Measurements from ENCODE around the gene HEXD.
"Not testable (repeated sequence)": the region's sequence is repeated elsewhere in the genome, so short reads cannot be mapped to it uniquely, and the experiment has no call there.

The HEXD gene

DNA sequence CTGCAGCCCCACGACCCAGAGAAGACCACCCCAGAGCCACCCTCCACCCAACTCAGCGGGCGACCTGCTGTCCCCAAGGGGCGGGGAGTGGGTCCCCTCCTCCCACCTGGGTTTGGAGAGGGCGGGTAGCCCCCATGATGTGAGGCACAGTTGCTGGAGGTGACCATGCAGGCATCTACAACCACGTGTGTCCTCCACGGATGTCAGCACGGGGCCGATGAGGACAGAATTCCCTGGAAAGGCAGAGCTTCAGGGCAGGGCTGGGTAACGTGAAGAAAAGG, 39.5 kb upstream of the HEXD start:
- FAIRE-seq, result no peak
- DNase-seq (ENCODE audit: insufficient read length, low spot score), result no peak
- TF ChIP-seq, protein P1, sequence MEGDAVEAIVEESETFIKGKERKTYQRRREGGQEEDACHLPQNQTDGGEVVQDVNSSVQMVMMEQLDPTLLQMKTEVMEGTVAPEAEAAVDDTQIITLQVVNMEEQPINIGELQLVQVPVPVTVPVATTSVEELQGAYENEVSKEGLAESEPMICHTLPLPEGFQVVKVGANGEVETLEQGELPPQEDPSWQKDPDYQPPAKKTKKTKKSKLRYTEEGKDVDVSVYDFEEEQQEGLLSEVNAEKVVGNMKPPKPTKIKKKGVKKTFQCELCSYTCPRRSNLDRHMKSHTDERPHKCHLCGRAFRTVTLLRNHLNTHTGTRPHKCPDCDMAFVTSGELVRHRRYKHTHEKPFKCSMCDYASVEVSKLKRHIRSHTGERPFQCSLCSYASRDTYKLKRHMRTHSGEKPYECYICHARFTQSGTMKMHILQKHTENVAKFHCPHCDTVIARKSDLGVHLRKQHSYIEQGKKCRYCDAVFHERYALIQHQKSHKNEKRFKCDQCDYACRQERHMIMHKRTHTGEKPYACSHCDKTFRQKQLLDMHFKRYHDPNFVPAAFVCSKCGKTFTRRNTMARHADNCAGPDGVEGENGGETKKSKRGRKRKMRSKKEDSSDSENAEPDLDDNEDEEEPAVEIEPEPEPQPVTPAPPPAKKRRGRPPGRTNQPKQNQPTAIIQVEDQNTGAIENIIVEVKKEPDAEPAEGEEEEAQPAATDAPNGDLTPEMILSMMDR (IDR thresholded peaks at IDR 0.05; ENCODE audit: insufficient read depth, missing control alignments), result no peak

DNA sequence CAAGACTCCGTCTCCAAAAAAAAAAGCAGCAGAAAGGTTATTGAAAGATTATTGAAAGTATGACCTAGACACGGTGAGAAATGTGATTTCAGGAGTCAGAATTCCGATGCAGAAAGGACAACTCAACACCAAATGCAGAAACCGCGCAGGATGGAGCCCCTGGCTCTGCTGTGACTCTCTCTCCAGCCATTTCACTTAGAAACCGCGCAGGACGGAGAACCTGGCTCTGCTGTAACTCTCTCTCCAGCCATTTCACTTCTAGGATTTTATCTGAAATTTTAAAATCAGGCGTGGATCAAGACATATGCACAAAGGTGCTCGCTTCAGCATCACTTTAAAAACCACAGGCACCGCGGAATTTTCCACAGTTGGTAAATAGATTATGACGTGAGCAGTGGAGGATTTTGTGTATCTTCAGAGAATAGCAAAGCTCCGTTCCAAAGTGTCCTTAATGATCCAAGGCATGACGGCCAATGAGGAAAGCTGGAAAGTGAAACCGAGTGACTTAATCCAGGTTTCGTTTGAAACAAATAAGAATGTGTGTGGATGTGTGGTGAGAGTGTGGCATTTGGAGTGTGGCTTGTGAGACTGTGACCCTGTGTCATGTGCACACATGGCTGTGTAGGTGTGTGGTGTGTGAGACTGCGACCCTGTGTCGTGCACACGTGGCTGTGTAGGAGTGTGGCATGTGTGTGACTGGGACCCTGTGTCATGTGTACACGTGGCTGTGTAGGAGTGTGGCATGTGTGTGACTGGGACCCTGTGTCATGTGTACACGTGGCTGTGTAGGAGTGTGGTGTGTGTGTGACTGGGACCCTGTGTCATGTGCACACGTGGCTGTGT, 37.1 kb upstream of the HEXD start:
- FAIRE-seq, result no peak
- no peak for DNase-seq (ENCODE audit: insufficient read length, low spot score)
- TF ChIP-seq, protein P1 (IDR thresholded peaks at IDR 0.05; ENCODE audit: insufficient read depth, missing control alignments), result no peak

DNA sequence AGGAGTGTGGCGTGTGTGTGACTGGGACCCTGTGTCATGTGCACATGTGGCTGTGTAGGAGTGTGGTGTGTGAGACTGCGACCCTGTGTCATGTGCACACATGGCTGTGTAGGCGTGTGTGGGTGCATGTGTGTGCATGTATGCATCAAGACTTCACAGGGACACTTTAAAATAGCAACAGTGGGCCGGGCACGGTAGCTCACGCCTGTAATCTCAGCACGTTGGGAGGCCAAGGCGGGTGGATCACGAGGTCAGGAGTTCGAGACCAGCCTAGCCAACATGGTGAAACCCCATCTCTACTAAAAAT, 36.5 kb upstream of the HEXD start:
- not testable (repeated sequence) for DNase-seq (ENCODE audit: insufficient read length, low spot score); FAIRE-seq

DNA sequence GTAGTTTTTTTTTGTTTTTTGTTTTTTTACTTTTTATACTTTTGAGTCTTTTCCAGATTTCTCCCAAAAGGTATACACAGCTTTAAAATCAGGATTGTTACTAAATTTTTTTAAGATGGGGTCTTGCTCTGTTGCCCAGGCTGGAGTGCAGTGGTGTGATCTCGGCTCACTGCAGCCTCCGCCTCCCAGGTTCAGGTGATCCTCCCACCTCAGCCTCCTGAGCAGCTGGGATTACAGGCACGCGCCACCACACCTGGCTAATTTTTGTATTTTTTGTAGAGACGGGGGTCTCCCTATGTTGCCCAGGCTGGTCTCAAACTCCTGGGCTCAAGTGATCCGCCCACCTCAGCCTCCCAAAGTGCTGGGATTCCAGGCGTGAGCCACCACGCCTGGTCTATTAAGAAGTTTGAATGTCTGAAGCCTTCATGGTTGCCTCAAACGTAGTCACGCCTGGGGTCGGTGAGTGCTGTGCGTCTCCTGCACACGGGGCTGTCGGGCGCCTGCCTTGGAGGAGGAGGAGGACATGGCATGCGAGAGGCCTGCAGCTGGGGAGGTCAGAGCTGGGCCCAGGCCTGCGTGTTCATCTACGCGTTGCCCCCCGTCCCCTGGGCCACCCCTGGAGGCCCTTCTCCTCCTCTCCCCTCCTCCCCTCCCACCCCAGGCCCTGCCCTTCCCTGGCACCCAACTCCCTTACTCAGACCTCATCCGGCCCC, 35.8 kb upstream of the HEXD start:
- not testable (repeated sequence) for FAIRE-seq; DNase-seq (ENCODE audit: insufficient read length, low spot score)

DNA sequence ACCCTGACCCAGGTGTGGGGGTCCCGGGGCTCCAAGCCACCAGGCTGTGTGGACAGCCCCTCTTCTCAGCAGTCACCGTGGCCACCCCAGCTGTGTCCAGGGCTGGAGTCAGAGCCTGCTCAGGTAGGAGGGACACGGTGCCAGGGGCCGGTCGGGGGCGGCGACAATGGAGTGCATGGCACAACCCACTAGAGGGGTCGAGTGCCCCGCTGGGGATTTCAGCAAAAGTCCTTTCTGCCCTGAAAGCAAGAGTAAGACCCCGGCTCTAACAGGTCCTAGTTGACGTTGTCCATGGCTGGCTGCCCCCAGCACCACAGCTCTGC, 35.3 kb upstream of the HEXD start:
- FAIRE-seq, result no peak
- TF ChIP-seq, protein P1 (IDR thresholded peaks at IDR 0.05; ENCODE audit: insufficient read depth, missing control alignments), result no peak

DNA sequence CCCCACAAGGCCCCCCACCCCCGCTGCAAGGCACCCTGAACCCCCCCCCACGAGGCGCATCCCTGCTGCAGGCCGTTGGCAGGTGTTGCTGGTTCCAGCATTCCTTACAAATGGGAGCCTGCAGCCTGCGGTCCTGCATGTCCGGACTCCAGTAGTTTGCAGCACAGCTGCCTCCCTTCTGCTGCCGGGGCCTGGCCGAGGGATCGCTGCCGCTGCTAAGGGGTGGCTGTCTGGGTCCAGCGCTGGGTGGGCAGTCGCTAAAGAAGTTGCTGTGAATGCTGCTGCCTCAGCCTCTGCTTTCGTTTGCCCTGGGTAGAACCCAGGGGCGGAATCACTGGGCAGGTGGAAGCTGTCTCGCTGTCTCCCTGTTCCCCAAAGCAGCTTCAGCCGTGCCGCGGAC, 34.7 kb upstream of the HEXD start:
- FAIRE-seq, result no peak
- DNase-seq (ENCODE audit: insufficient read length, low spot score), result no peak
- TF ChIP-seq, protein P1 (IDR thresholded peaks at IDR 0.05; ENCODE audit: insufficient read depth, missing control alignments), result no peak

More for the DNA sequence above, 35.3 kb upstream of the HEXD start:
- no peak for DNase-seq (ENCODE audit: insufficient read length, low spot score)

DNA sequence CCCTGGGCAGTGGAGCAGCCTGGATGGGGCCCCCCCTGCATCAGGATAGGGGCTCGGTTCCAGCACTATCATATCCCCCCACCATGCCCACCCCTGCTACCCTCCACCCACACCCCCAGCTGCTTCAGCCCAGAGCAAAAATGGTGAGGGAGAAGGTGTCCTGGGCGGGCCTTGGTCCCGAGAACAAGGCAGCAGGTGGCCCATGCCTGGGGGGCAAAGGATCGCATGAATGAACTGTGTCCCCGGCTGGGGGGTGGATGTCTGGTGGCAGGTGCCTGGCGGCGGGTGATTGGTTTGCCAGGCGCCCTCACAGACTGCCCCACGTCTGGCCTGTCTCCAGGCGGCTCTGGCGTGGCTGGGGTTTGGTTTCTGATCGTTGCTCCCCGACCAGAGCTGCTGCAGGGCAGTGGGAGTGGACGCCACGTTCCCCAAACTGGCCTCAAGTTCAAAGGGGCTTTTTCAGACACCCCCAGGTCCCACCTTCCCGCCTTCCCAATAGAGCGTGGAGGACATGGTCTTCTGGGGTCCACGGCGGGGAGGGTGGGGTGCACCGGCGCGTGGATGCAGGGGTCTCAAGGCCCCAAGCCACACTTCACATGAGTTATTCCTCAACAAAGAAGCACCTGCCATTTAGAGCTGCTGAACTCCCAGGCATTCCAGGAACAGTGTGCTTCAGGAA, 34.0 kb upstream of the HEXD start:
- FAIRE-seq, result no peak
- TF ChIP-seq, protein P1 (IDR thresholded peaks at IDR 0.05; ENCODE audit: insufficient read depth, missing control alignments), result no peak

More for the DNA sequence above, 34.0 kb upstream of the HEXD start:
- no peak for DNase-seq (ENCODE audit: insufficient read length, low spot score)

Measured in D721Med (cell line).